BJ (cell line): ENCODE data around the gene ABCC5. TPM values are rescaled to one million over a fixed set of nuclear protein-coding genes. Genes with fewer than 3 reads are reported as not detected.

Experiments used
- CTCF ChIA-PET: fragments of 350-600 bp; formaldehyde crosslinking; extraction: SDS; loops from one replicate; lab custom pipeline; 2021; ENCODE audit warnings: antibody characterized with exemption, inconsistent platforms; lab: Yijun Ruan, JAX
- POLR2A ChIA-PET: fragments of 300-600 bp; sonication (Branson Sonifier 250); formaldehyde crosslinking; extraction: SDS; loops from one replicate; lab custom pipeline; 2021; ENCODE audit warnings: antibody characterized with exemption; lab: Charles Lee
- DNase-seq: peaks from one replicate; pipeline ENCODE4 v3.0.0-alpha.2; 2011; ENCODE audit warnings: low read depth
- H3K27me3 ChIP-seq: 2 replicates; pipeline ENCODE4 v1.6.0; 2011; ENCODE audit warnings: low read length; ENCODE audit not compliant: control insufficient read depth, insufficient read depth
- H3K36me3 ChIP-seq: 2 replicates; pipeline ENCODE4 v1.5.1; 2011; ENCODE audit warnings: low read length; ENCODE audit not compliant: control insufficient read depth, insufficient read depth
- H3K4me3 ChIP-seq: 2 replicates; pipeline ENCODE4 v1.5.1; 2011; ENCODE audit warnings: low read depth, mild to moderate bottlenecking, control low read depth, low read length
- polyA plus RNA-seq: library from polyadenylated mRNA; depleted of rRNA; stranded (reverse); fragments of >200 nt; gene quantifications from 2 replicates; pipeline ENCODE4 v1.2.3, GENCODE V29; 2011
- TF ChIP-seq, protein P1 (sequence below): IDR thresholded peaks from 2 replicates; pipeline ENCODE4 v1.5.1; 2011; ENCODE audit warnings: low read depth, mild to moderate bottlenecking, control low read depth, inconsistent platforms, low read length, moderate library complexity; ENCODE audit not compliant: insufficient read depth

ABCC5 gene
- polyA plus RNA-seq, 1 experiment = 16.9 TPM

- TF ChIP-seq, protein P1, sequence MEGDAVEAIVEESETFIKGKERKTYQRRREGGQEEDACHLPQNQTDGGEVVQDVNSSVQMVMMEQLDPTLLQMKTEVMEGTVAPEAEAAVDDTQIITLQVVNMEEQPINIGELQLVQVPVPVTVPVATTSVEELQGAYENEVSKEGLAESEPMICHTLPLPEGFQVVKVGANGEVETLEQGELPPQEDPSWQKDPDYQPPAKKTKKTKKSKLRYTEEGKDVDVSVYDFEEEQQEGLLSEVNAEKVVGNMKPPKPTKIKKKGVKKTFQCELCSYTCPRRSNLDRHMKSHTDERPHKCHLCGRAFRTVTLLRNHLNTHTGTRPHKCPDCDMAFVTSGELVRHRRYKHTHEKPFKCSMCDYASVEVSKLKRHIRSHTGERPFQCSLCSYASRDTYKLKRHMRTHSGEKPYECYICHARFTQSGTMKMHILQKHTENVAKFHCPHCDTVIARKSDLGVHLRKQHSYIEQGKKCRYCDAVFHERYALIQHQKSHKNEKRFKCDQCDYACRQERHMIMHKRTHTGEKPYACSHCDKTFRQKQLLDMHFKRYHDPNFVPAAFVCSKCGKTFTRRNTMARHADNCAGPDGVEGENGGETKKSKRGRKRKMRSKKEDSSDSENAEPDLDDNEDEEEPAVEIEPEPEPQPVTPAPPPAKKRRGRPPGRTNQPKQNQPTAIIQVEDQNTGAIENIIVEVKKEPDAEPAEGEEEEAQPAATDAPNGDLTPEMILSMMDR = no peak
- Histone ChIP-seq H3K27me3 (peaks cover 7% of the 10 kb centered on the region), H3K36me3 (no peaks in the 10 kb centered on the region), H3K4me3 (no peak overlapping the region)
- ChIA-PET POLR2A (no interaction called here), CTCF (interaction anchor here (0.6 to 1.8 kb wide), 4 partner anchors 10 to 291 kb away, joined by 3 to 5 read pairs (median 4); partner anchors contain the start of gene PARL)
- DNase-seq = no peak
Observed at GRCh38 chr3:183907911-183908331, 109.8 kb downstream of the ABCC5 start.

- ChIA-PET POLR2A (no interaction called here), CTCF (interaction anchor here (1.3 to 2.3 kb wide), 3 partner anchors 9 to 22 kb away, joined by 3 to 5 read pairs (median 5); partner anchors contain the start of gene PARL)
- TF ChIP-seq, protein P1 = no peak
- Histone ChIP-seq H3K27me3 (peaks cover 7% of the 10 kb centered on the region), H3K4me3 (no peak overlapping the region), H3K36me3 (no peaks in the 10 kb centered on the region)
- no peak for DNase-seq
Observed at GRCh38 chr3:183907176-183907575, 110.5 kb downstream of the ABCC5 start.

DNA sequence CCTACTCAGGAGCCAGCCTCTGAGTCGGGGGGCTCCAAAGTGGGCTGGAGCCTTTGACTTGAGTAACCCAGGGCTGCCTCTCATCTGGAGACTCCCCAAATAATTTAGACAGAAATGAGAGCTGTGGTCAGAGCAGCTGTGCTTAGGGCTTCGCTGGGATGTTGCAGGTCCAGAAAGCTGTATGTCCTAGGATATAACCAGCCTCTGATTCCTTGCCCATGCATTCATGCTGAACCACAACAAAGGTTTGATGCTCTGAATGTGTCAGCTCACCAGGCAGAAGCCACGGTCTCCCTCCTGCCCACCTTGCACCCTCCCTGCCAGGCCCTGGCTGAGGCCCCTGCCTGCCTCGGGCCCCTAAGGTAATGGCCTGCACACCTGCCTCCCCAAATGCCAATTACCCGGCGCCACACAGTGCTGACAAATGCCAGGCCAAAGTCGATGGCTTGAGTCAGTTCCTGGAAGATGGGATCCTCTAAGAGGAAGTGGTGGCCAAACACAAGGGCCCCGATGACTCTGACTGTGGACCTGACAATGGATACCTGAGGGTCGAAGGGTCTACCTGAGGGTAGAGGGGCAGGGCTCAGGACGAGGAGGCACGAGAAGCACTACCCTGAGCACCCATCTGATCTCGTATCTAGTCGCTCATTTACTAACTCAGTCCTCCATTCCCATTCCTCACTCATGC, 111.3 kb downstream of the ABCC5 start:
- ChIA-PET CTCF (interaction anchor here (0.8 to 3.4 kb wide), 3 partner anchors 10 to 112 kb away, joined by 3 to 25 read pairs (median 5); partner anchors contain the start of genes ABCC5 and PARL), POLR2A (no interaction called here)
- H3K27me3 ChIP-seq = peaks cover 10% of the 10 kb centered on the region
- TF ChIP-seq, protein P1 = no peak
- no peaks in the 10 kb centered on the region for H3K36me3 ChIP-seq
- no peak for DNase-seq
- H3K4me3 ChIP-seq = no peak overlapping the region

GRCh38 chr3:183904833-183905780, 112.6 kb downstream of the ABCC5 start:
- POLR2A ChIA-PET = no interaction called here
- Histone ChIP-seq H3K4me3 (no peak overlapping the region), H3K36me3 (no peaks in the 10 kb centered on the region), H3K27me3 (peaks cover 3% of the 10 kb centered on the region)
- TF ChIP-seq, protein P1 = no peak
- DNase-seq = no peak
- CTCF ChIA-PET = interaction anchor here (0.7 to 3.4 kb wide), 14 partner anchors 8 to 808 kb away, joined by 3 to 25 read pairs (median 4); partner anchors contain the start of genes ABCC5 and PARL
